HuH-7.5 (cell line): ENCODE measurements around the gene TTC23.

Experiments used
- DNase-seq: peaks from one replicate; pipeline ENCODE4 v3.0.0; 2011; ENCODE audit warnings: low spot score

The TTC23 gene

GRCh38 chr15:99102332-99103235 is 146.8 kb downstream of the TTC23 start:
- DNase-seq = no peak

- DNase-seq = no peak
Observed at GRCh38 chr15:99101501-99101900, 147.9 kb downstream of the TTC23 start.

GRCh38 chr15:99100245-99101173 is 148.9 kb downstream of the TTC23 start:
- DNase-seq = peak; percentile 90

GRCh38 chr15:99099661-99100060 is 149.7 kb downstream of the TTC23 start:
- no peak for DNase-seq

GRCh38 chr15:99098991-99099390 is 150.4 kb downstream of the TTC23 start:
- DNase-seq = no peak

GRCh38 chr15:99098426-99098825 is 151.0 kb downstream of the TTC23 start:
- no peak for DNase-seq

DNA sequence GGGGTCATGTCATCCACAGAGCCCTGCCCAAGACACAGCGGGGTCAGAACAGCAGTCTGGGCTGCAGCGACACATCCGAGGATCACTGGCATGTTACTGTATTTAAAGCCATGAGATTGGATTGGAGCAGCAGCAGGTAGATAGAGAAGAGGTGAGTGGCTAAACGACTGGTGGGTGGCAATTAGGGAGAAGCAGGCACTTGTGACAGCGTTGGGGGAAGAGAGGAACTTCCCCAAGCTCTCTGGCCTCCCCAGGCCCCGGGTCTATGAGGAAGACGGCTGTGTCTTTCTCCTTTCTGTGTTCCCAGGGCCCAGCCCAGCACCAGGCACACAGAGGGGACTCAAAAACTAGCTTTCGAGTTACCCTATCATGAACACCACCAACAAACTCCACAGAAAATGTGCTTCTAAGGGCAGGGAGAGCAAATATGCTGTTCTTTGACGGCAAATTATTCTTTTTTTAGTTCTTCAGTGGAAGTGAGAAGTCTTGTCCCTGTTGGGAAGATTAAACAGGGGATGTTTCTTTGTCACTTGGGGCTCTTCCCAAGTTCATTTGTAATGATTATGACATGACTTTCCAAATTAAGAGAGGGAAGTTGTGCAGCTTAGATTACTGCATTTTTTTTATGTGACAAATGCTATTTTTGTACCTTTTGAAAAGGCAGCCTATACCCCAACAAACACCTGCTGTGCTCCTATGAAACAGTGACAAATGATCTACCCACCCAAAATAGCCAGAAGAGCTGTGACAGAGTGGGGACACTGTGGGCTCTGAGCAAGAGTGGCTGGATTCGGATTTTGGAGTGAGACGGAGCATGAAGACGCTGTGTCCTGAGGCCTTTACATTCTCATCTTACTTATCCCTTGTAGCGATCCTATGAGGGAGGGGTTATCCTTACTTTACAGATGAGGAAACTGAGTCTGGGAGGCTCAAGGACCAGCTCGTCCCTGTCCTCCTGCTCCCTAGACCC is 151.7 kb downstream of the TTC23 start:
- no peak for DNase-seq

DNA sequence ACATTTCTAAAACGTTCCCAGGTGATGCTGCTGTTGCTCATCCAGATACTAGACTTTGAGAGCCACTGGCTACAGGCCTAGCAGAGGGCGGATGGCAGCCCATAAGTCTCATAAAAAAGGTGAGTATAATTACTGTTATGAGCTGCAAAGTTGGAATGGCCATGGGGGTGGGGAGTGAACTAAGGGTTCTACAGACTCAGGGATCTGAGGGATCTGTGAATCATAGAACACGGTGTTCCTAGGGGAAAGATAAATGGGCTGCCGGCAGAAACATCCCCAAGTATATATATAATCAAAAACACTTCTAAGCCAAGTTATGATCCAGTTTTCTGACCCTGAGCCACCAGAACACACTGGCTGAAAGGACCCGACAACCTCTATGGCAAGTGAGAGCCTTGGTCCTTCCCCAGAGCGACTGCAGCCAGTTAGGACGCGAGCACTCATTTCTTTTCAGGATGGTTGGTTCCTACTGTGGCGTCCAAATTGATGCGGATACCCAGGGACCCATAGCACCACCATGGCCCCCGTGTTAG is 152.4 kb downstream of the TTC23 start:
- no peak for DNase-seq

DNA sequence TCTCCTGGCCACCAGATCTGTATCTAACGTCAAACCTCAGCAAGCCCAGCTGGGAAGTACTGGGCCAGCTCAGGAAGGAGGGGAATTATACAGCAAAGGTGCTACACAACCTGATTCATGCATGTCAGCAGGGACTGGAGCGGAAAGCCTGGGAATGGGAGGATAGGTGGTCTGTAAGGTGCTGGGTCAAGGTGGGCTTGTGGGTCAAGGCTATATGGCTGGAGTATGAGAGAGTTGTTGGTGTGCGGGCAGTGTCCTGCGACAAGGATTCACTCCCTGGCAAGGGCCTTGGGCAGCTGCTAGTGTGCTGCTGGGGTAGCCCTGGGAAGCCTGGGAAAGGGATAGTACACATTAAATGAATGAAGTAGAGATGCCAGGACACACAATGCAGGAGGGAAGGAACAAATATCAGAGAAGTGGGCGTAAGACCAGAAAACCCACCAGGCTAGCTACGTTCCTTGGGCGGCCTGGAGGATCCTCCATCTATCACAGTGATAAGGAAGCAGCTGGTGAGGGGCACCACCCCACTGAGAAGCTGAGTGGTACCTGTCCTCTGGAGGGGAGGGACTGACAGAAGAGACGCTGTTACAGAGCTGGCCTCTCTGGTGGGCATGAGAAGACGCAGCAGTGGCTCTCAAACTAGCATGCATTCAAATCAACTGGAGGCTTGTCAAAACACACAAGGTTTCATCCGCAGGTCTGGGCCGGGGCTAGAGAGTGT is 153.0 kb downstream of the TTC23 start:
- no peak for DNase-seq

DNA sequence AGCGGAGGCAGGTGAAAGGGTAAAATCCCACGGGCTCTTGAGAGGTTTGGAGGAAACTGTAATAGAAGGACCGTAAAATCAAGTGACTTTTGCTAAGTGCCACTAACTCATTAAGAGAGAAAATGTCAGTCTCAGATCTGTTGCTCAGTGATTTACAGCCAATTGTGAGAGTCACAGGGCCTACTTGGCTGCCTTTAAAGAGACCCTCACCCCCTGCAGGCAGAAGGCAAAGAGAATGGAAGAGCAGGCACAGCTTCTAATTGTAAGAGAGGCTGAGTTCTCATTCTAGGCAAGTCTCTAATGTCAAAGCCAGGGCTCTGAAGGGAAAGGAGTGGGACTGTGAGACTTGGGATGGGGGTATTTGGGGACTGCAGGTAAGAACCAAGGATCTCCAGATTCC is 153.8 kb downstream of the TTC23 start:
- no peak for DNase-seq

GRCh38 chr15:99092554-99093172 is 156.7 kb downstream of the TTC23 start:
- no peak for DNase-seq

GRCh38 chr15:99090938-99091337 is 158.4 kb downstream of the TTC23 start:
- DNase-seq = no peak

GRCh38 chr15:99090011-99090699 is 159.2 kb downstream of the TTC23 start:
- no peak for DNase-seq

DNA sequence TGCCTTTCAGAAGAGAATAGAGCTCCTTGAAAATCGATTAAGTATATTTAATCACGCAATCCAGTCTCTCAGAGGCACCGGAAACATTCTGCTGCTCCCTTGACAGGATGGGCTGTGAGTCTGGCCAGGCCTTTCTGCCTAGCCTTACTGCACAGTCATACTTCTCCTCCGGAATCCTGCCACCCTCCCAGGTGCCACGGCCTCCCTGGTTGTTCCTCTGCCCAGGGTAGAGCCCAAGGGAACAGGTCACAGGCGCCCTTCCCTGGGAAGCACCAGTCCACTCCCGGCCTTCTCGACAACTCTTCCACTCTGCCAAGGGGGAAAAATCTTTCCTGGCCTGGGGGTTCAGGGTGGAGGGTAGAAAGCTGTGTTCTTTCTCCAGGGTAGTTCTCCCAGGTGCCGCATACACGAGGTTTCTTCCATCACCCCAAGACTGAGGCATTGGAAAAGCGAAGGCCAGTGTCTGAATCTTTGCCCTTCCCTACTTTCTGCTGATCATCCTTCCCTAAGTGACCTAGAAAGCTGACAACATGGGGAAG is 161.9 kb downstream of the TTC23 start:
- DNase-seq = no peak

- no peak for DNase-seq
Observed at GRCh38 chr15:99086327-99086667, 163.1 kb downstream of the TTC23 start.
